ENCODE measurements around the gene EFNA5.

DNA sequence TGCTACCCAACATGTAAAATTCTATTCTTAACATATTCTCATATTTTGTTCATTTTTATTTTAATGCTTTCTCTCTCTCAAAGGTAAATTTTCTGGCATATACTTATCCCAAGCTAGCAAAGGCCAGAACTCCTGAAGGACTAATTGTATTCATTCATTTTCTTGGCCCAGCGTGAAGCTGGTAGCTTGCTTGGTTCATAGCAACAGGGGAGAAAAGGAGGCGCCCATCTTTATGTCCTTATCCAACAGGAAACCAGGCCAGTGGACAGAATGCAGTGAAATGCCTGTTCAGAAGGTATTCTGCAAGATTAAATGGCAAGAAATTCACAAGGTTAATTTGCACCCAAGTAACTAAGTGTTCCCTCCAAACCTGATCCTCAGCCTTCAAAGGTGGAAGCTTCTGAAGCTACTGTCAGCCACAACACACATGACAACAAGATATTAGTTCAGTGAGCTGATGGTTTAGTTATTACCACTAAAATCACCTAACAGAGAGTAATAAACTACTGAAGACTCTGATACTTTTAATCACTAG, 5.6 kb downstream of the EFNA5 start:
- TF ChIP-seq, protein P1, sequence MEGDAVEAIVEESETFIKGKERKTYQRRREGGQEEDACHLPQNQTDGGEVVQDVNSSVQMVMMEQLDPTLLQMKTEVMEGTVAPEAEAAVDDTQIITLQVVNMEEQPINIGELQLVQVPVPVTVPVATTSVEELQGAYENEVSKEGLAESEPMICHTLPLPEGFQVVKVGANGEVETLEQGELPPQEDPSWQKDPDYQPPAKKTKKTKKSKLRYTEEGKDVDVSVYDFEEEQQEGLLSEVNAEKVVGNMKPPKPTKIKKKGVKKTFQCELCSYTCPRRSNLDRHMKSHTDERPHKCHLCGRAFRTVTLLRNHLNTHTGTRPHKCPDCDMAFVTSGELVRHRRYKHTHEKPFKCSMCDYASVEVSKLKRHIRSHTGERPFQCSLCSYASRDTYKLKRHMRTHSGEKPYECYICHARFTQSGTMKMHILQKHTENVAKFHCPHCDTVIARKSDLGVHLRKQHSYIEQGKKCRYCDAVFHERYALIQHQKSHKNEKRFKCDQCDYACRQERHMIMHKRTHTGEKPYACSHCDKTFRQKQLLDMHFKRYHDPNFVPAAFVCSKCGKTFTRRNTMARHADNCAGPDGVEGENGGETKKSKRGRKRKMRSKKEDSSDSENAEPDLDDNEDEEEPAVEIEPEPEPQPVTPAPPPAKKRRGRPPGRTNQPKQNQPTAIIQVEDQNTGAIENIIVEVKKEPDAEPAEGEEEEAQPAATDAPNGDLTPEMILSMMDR (IDR thresholded peaks at IDR 0.05), result no peak
- no peak for TF ChIP-seq POLR2A (IDR thresholded peaks at IDR 0.05)

All from uterus (tissue), 2 donors.